H1 (cell line): ENCODE data around the gene ST6GALNAC3. TPM values are rescaled to one million over a fixed set of nuclear protein-coding genes. Genes with fewer than 3 reads are reported as not detected.

Experiments
- CHD1 ChIP-seq: IDR thresholded peaks from 2 replicates; pipeline ENCODE4 v1.6.1; 2012; ENCODE audit warnings: low read depth, low read length, improper control_type of control experiment
- E2F6 ChIP-seq: IDR thresholded peaks from 2 replicates; pipeline ENCODE4 v1.6.1; 2012; ENCODE audit warnings: inconsistent platforms
- EZH2 ChIP-seq: fragments of 200-600 bp; sonication (generic); IDR thresholded peaks from 2 replicates; pipeline ENCODE4 v1.7.1; 2012; ENCODE audit warnings: low read depth, mild to moderate bottlenecking, moderate library complexity, low read length, inconsistent platforms; ENCODE audit not compliant: severe bottlenecking
- NRF1 ChIP-seq: IDR thresholded peaks from 2 replicates; pipeline ENCODE4 v1.6.1; 2011; ENCODE audit warnings: mild to moderate bottlenecking, low read depth, low read length, improper control_type of control experiment
- PHF8 ChIP-seq: fragments of 200-600 bp; sonication (generic); conservative IDR thresholded peaks from 2 replicates; pipeline ENCODE4 v1.7.1; 2012; ENCODE audit warnings: low read depth, mild to moderate bottlenecking, inconsistent platforms, low read length, moderate library complexity
- RAD21 ChIP-seq, 2 experiments: IDR thresholded peaks in 1 of 2; conservative IDR thresholded peaks in 1 of 2; 2 replicates each; pipeline ENCODE4 v1.6.1; 2011; ENCODE audit warnings: low read depth in 2 of 2, low read length in 2 of 2, improper control_type of control experiment in 1 of 2, inconsistent platforms in 1 of 2, mild to moderate bottlenecking in 1 of 2, moderate library complexity in 1 of 2
- SP4 ChIP-seq: IDR thresholded peaks from 2 replicates; pipeline ENCODE4 v1.6.1; 2012; ENCODE audit warnings: low read length, inconsistent platforms
- USF2 ChIP-seq: IDR thresholded peaks from 2 replicates; pipeline ENCODE4 v1.6.1; 2011; ENCODE audit warnings: low read length, improper control_type of control experiment
- polyA plus RNA-seq, 7 experiments: library from polyadenylated mRNA; depleted of rRNA in 3 of 7; stranded (reverse) in 5 of 7; unstranded in 2 of 7; fragments of >200 nt in 5 of 7; fragments of 200-250 nt in 2 of 7; gene quantifications; 1 replicate in 5 of 7; 2 replicates in 1 of 7; 4 replicates in 1 of 7; pipeline versions ENCODE4 v1.2.1 to v1.2.3, GENCODE V29; 2011 to 2013; ENCODE audit warnings: missing spikeins in 2 of 7, mixed read lengths in 2 of 7
- total RNA-seq: library from RNA; stranded (reverse); fragmentation: NEBNext Ultra II Directional; extraction: Animal tissue kit (Norgen Biotek cat#: 25700); gene quantifications from 2 replicates; pipeline ENCODE4 v1.2.1, GENCODE V29; 2021

ST6GALNAC3 gene
- total and polyA plus RNA-seq, 2 of the 8 experiments (the other 6 are each of a cell fraction or from before 2014, with no cell fraction given), result 4.9 to 19.0 TPM

- TF ChIP-seq RAD21 (IDR thresholded peaks at IDR 0.05 in 1 of 2, conservative IDR thresholded peaks at IDR 0.05 in 1 of 2; ENCODE audit: low read depth in 2 of 2, low read length in 2 of 2) (no peak), E2F6 (no peak), USF2 (no peak), NRF1 (no peak), SP4 (no peak), PHF8 (no peak), EZH2 (no peak), CHD1 (no peak)
Measured at GRCh38 chr1:76494807-76495206, 420.3 kb downstream of the ST6GALNAC3 start (continued).
